Measurements from ENCODE around the gene OR9Q2. TPM values are rescaled to one million over a fixed set of nuclear protein-coding genes. Genes with fewer than 3 reads are reported as not detected.

The OR9Q2 gene
- polyA plus RNA-seq, 2 of the 4 experiments (the other 2 are of a cell fraction): not detected

DNA sequence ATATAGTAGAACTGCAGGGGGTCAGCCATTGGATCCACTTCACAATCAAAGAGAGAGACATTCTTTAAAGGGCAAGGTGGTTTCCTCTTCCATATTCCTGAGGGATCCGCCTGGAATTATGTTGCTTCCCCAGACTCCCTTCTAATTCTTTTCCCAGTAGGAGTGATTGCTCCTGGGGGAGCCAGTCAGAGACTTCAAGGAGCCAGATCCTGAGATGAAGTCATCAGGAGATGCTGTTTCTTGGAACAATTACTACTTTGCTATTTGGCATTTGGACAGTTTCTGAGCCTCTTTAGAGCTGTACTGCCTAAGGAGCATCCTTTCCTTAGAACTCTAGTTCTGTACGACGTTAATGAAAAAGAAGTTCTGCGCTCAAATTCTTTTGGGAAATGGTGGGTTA lies 1.9 kb upstream of the OR9Q2 start (continued):
- TF ChIP-seq HOXA7 (CRISPR knock-in tag; IDR thresholded peaks at IDR 0.05) (no peak), FOSB (CRISPR knock-in tag; IDR thresholded peaks at IDR 0.05) (no peak), TP53 (CRISPR knock-in tag; IDR thresholded peaks at IDR 0.05) (no peak)

DNA sequence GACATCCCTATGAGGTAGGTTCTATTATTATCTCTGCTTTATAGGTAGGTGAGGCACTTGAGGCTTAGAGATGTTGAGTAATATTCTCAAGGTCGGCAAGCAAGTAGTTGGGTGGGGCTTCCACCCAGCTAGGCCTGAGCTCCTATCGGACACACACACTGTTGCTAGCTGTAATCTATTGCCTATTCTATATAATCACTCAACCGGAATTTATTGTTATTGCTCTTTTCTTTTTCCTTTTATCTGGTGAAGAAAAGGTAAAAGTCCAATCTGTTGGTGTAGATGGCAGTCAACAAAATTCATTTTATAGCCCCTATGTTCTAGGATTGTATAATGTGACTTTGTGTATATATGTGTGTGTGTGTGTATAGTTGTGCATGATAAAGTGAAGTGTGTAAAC lies 3.4 kb downstream of the OR9Q2 start:
- Histone ChIP-seq H3K9me3 (no peaks in the 10 kb centered on the region), H3K27ac (no peak overlapping the region), H3K4me3 (no peak overlapping the region), H3K4me1 (no peaks in the 10 kb centered on the region), H3K4me2 (no peak overlapping the region)
- no peak for FAIRE-seq
- no peak for ATAC-seq
- POLR2A ChIA-PET: no interaction called here
- TF ChIP-seq KDM5A (IDR thresholded peaks at IDR 0.05) (no peak), EHMT2 (IDR thresholded peaks at IDR 0.05; ENCODE audit: low read depth) (no peak), FOXS1 (CRISPR knock-in tag; IDR thresholded peaks at IDR 0.05) (no peak), POLR2A (IDR thresholded peaks at IDR 0.05; ENCODE audit: low read length) (no peak), GATA3 (IDR thresholded peaks at IDR 0.05; ENCODE audit: borderline replicate concordance) (no peak), NR3C1 (IDR thresholded peaks at IDR 0.05) (no peak), FOSL2 (IDR thresholded peaks at IDR 0.05) (no peak), FOSL2 (CRISPR knock-in tag; IDR thresholded peaks at IDR 0.05) (no peak), MAFK (IDR thresholded peaks at IDR 0.05; ENCODE audit: partially characterized antibody) (no peak), MAZ (IDR thresholded peaks at IDR 0.05; ENCODE audit: borderline replicate concordance, low read depth, low read length) (no peak), CEBPB (IDR thresholded peaks at IDR 0.05) (no peak), SMC3 (IDR thresholded peaks at IDR 0.05) (no peak), MYC (IDR thresholded peaks at IDR 0.05; ENCODE audit: borderline replicate concordance, low read length) (no peak), RARB (CRISPR knock-in tag; IDR thresholded peaks at IDR 0.05) (no peak), HOXB5 (CRISPR knock-in tag; IDR thresholded peaks at IDR 0.05) (no peak), EP300 (IDR thresholded peaks at IDR 0.05) (no peak), RNF2 (IDR thresholded peaks at IDR 0.05; ENCODE audit: borderline replicate concordance, low read depth) (no peak), BHLHE40 (IDR thresholded peaks at IDR 0.05; ENCODE audit: low read depth, low read length) (no peak), HOXA7 (CRISPR knock-in tag; IDR thresholded peaks at IDR 0.05) (no peak), RCOR1 (IDR thresholded peaks at IDR 0.05; ENCODE audit: low read depth, low read length) (no peak)
- TF ChIP-seq, protein P1, sequence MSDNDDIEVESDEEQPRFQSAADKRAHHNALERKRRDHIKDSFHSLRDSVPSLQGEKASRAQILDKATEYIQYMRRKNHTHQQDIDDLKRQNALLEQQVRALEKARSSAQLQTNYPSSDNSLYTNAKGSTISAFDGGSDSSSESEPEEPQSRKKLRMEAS (IDR thresholded peaks at IDR 0.05): no peak
- 14% methylated on average over 3 of the region's 3 CpGs for WGBS (ENCODE audit: missing lambda C conversion rate)
- CTCF ChIA-PET: no interaction called here
- DNase-seq (ENCODE audit: low read depth in 1 of 2, low spot score in 1 of 2): no peak

DNA sequence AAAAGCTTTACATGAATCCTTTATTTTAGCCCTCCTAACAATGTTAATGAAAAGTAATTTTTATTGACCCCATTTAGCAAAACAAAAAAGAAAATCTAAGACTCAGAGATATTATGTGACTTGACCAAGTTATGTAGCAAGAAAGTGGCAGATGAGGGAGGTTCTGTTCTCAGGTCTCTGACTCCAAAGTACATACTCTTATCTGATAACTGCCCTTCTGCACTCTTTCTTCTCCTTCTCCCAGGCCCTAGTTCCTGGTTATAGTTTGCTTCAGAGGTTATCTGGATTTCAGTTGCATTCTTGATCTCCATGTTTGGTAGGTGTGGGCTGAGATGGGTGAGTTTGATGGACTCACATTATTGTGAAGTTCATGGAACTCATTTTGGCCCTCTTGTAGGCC lies 4.5 kb downstream of the OR9Q2 start:
- POLR2A ChIA-PET: no interaction called here

DNA sequence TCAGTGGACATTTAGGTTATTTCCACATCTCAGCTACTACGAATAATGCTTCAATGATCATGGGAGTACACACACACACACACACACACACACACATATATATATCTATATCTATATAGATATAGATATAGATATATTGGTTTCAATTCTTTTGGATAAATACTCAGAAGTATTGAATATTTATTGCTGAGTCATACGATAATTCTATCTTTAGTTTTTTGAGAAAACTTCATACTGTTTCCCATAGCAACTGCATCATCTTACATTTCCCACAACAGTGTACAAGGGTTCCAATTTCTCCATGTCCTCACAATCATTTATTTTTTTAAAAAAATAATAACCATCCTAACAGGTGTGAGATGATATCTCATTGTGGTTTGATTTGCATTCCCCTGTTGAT lies 7.1 kb downstream of the OR9Q2 start:
- Histone ChIP-seq H3K27ac (no peak overlapping the region), H3K4me2 (no peak overlapping the region), H3K9me3 (no peaks in the 10 kb centered on the region), H3K4me3 (no peak overlapping the region), H3K4me1 (no peaks in the 10 kb centered on the region)
- ATAC-seq: no peak
- ChIA-PET POLR2A (no interaction called here), CTCF (no interaction called here)
- 33% methylated on average over 2 of the region's 2 CpGs for WGBS (ENCODE audit: missing lambda C conversion rate)
- no peak for FAIRE-seq
- TF ChIP-seq NFE2L2 (conservative IDR thresholded peaks at IDR 0.05; ENCODE audit: low read length) (peak; percentile 41; the same call in 1 of the 2 replicates), MAFK (IDR thresholded peaks at IDR 0.05; ENCODE audit: partially characterized antibody) (peak; percentile 69), RFX5 (IDR thresholded peaks at IDR 0.05) (no peak)
- DNase-seq (ENCODE audit: low read depth in 1 of 2, low spot score in 1 of 2): no peak

More for the DNA sequence above, 4.5 kb downstream of the OR9Q2 start:
- no peak for DNase-seq (ENCODE audit: low read depth in 1 of 2, low spot score in 1 of 2)
- Histone ChIP-seq H3K4me3 (no peak overlapping the region), H3K9me3 (no peaks in the 10 kb centered on the region), H3K4me2 (no peak overlapping the region), H3K27ac (no peak overlapping the region), H3K4me1 (no peaks in the 10 kb centered on the region)
- no peak for ATAC-seq
- no peak for FAIRE-seq
- TF ChIP-seq HOXB13 (CRISPR knock-in tag; IDR thresholded peaks at IDR 0.05; ENCODE audit: low read depth) (no peak), HDAC2 (IDR thresholded peaks at IDR 0.05) (no peak), ZSCAN20 (CRISPR knock-in tag; IDR thresholded peaks at IDR 0.05) (no peak), POLR2A (IDR thresholded peaks at IDR 0.05; ENCODE audit: low read length) (no peak), TFCP2L1 (CRISPR knock-in tag; IDR thresholded peaks at IDR 0.05) (no peak), KDM5A (IDR thresholded peaks at IDR 0.05) (no peak), PHF8 (IDR thresholded peaks at IDR 0.05; ENCODE audit: borderline replicate concordance, low read depth) (no peak), NR3C1 (IDR thresholded peaks at IDR 0.05) (no peak), GATA3 (IDR thresholded peaks at IDR 0.05; ENCODE audit: borderline replicate concordance) (no peak), ZFP36 (IDR thresholded peaks at IDR 0.05; ENCODE audit: borderline replicate concordance, partially characterized antibody) (no peak)
- CTCF ChIA-PET: no interaction called here
